MG63 (cell line): ENCODE measurements around the gene C5orf46. TPM values are rescaled to one million over a fixed set of nuclear protein-coding genes. Genes with fewer than 3 reads are reported as not detected.

Experiments
- DNase-seq: peaks from one replicate; pipeline ENCODE4 v3.0.0-alpha.2; 2020
- H3K27me3 ChIP-seq: fragments of 250-450 bp; sonication (Bioruptor Pico); 2 replicates; pipeline ENCODE4 v1.5.1; 2020; ENCODE audit warnings: mild to moderate bottlenecking, moderate library complexity
- H3K36me3 ChIP-seq: fragments of 250-450 bp; sonication (Bioruptor Pico); 2 replicates; pipeline ENCODE4 v1.5.1; 2020; ENCODE audit warnings: mild to moderate bottlenecking, moderate library complexity
- H3K4me3 ChIP-seq: fragments of 250-450 bp; sonication (Bioruptor Pico); 2 replicates; pipeline ENCODE4 v1.5.1; 2020; ENCODE audit warnings: mild to moderate bottlenecking, moderate library complexity
- H3K9me3 ChIP-seq: fragments of 250-450 bp; sonication (Bioruptor Pico); 2 replicates; pipeline ENCODE4 v1.5.1; 2020; ENCODE audit warnings: mild to moderate bottlenecking, moderate library complexity
- total RNA-seq: library from RNA; depleted of rRNA; stranded (reverse); fragments of >200 nt; shearing (Covaris generic); gene quantifications from 2 replicates; pipeline ENCODE4 v1.2.3, GENCODE V29; 2014; ENCODE audit warnings: low replicate concordance

The C5orf46 gene
- total RNA-seq, 1 experiment from 2014 or later: 6.0 TPM

GRCh38 chr5:147911427-147911826 lies 5.1 kb upstream of the C5orf46 start:
- Histone ChIP-seq H3K27me3 (no peaks in the 10 kb centered on the region), H3K36me3 (no peaks in the 10 kb centered on the region), H3K4me3 (no peak overlapping the region), H3K9me3 (peaks cover 2% of the 10 kb centered on the region; the same call in 1 of the 2 replicates)
- DNase-seq: no peak

GRCh38 chr5:147904110-147904509 lies 2.2 kb downstream of the C5orf46 start:
- H3K4me3 ChIP-seq: no peak overlapping the region
- H3K36me3 ChIP-seq: no peaks in the 10 kb centered on the region
- no peaks in the 10 kb centered on the region; the same call in 1 of the 2 replicates for H3K9me3 ChIP-seq
- no peak for DNase-seq
- no peaks in the 10 kb centered on the region for H3K27me3 ChIP-seq

- H3K4me3 ChIP-seq: no peak overlapping the region
- H3K36me3 ChIP-seq: no peaks in the 10 kb centered on the region
- H3K9me3 ChIP-seq: no peaks in the 10 kb centered on the region; the same call in 1 of the 2 replicates
- H3K27me3 ChIP-seq: no peaks in the 10 kb centered on the region
- DNase-seq: no peak
Measured at GRCh38 chr5:147902609-147903115, 3.7 kb downstream of the C5orf46 start.

GRCh38 chr5:147901599-147902039 lies 4.7 kb downstream of the C5orf46 start:
- Histone ChIP-seq H3K4me3 (no peak overlapping the region), H3K27me3 (no peaks in the 10 kb centered on the region), H3K36me3 (no peaks in the 10 kb centered on the region), H3K9me3 (no peaks in the 10 kb centered on the region; the same call in 1 of the 2 replicates)
- DNase-seq: peak; percentile 6

- Histone ChIP-seq H3K9me3 (no peaks in the 10 kb centered on the region; the same call in 1 of the 2 replicates), H3K36me3 (no peaks in the 10 kb centered on the region), H3K27me3 (no peaks in the 10 kb centered on the region), H3K4me3 (no peak overlapping the region)
- DNase-seq: peak; percentile 69
Measured at GRCh38 chr5:147898875-147899401, 7.4 kb downstream of the C5orf46 start.

- no peak for DNase-seq
Measured at GRCh38 chr5:147895864-147896263, 10.5 kb downstream of the C5orf46 start.

GRCh38 chr5:147893820-147894219 lies 12.5 kb downstream of the C5orf46 start:
- DNase-seq: no peak
- Histone ChIP-seq H3K36me3 (no peaks in the 10 kb centered on the region), H3K27me3 (no peaks in the 10 kb centered on the region)

More at GRCh38 chr5:147895864-147896263, 10.5 kb downstream of the C5orf46 start:
- Histone ChIP-seq H3K9me3 (no peaks in the 10 kb centered on the region; the same call in 1 of the 2 replicates), H3K36me3 (no peaks in the 10 kb centered on the region), H3K4me3 (no peak overlapping the region), H3K27me3 (no peaks in the 10 kb centered on the region)

GRCh38 chr5:147892696-147893296 lies 13.5 kb downstream of the C5orf46 start:
- H3K4me3 ChIP-seq: no peak overlapping the region
- no peaks in the 10 kb centered on the region for H3K9me3 ChIP-seq
- H3K36me3 ChIP-seq: no peaks in the 10 kb centered on the region
- peak; percentile 70 for DNase-seq
- no peaks in the 10 kb centered on the region for H3K27me3 ChIP-seq

More at GRCh38 chr5:147893820-147894219, 12.5 kb downstream of the C5orf46 start:
- Histone ChIP-seq H3K9me3 (no peaks in the 10 kb centered on the region), H3K4me3 (no peak overlapping the region)

GRCh38 chr5:147887930-147888329 lies 18.4 kb downstream of the C5orf46 start:
- Histone ChIP-seq H3K36me3 (no peaks in the 10 kb centered on the region), H3K4me3 (no peak overlapping the region), H3K27me3 (0 out of 2 replicates have a peak, but pooled peaks cover 3% of the 10 kb centered on the region), H3K9me3 (no peaks in the 10 kb centered on the region)
- DNase-seq: no peak

GRCh38 chr5:147887026-147887627 lies 19.2 kb downstream of the C5orf46 start:
- no peaks in the 10 kb centered on the region for H3K36me3 ChIP-seq
- DNase-seq: no peak
- H3K27me3 ChIP-seq: 0 out of 2 replicates have a peak, but pooled peaks cover 3% of the 10 kb centered on the region
- H3K9me3 ChIP-seq: no peaks in the 10 kb centered on the region
- no peak overlapping the region for H3K4me3 ChIP-seq

GRCh38 chr5:147882586-147883313 lies 23.6 kb downstream of the C5orf46 start:
- no peaks in the 10 kb centered on the region for H3K36me3 ChIP-seq
- peaks cover 13% of the 10 kb centered on the region; the same call in 1 of the 2 replicates for H3K27me3 ChIP-seq
- no peak overlapping the region for H3K4me3 ChIP-seq
- no peak for DNase-seq
- no peaks in the 10 kb centered on the region; the same call in 1 of the 2 replicates for H3K9me3 ChIP-seq

GRCh38 chr5:147880487-147880886 lies 25.9 kb downstream of the C5orf46 start:
- Histone ChIP-seq H3K9me3 (no peaks in the 10 kb centered on the region; the same call in 1 of the 2 replicates), H3K4me3 (no peak overlapping the region), H3K36me3 (no peaks in the 10 kb centered on the region), H3K27me3 (peaks cover 14% of the 10 kb centered on the region)
- DNase-seq: no peak

- Histone ChIP-seq H3K4me3 (no peak overlapping the region), H3K27me3 (peaks cover 14% of the 10 kb centered on the region), H3K9me3 (no peaks in the 10 kb centered on the region; the same call in 1 of the 2 replicates), H3K36me3 (no peaks in the 10 kb centered on the region)
- DNase-seq: no peak
Measured at GRCh38 chr5:147879784-147880183, 26.6 kb downstream of the C5orf46 start.

GRCh38 chr5:147878066-147878759 lies 28.1 kb downstream of the C5orf46 start, which contains the start of gene SCGB3A2:
TSS of gene SCGB3A2 (plus strand) at chr5:147878711. CDS start at chr5:147878804, 93 bp downstream.
- peaks cover 14% of the 10 kb centered on the region for H3K27me3 ChIP-seq
- no peak for DNase-seq
- no peaks in the 10 kb centered on the region; the same call in 1 of the 2 replicates for H3K9me3 ChIP-seq
- H3K36me3 ChIP-seq: no peaks in the 10 kb centered on the region
- H3K4me3 ChIP-seq: no peak within 1 kb of the TSS

GRCh38 chr5:147876626-147877025 lies 29.7 kb downstream of the C5orf46 start:
- DNase-seq: no peak

GRCh38 chr5:147876141-147876540 lies 30.2 kb downstream of the C5orf46 start:
- no peaks in the 10 kb centered on the region for H3K36me3 ChIP-seq
- no peak for DNase-seq
- no peaks in the 10 kb centered on the region; the same call in 1 of the 2 replicates for H3K9me3 ChIP-seq
- H3K4me3 ChIP-seq: no peak overlapping the region
- peaks cover 14% of the 10 kb centered on the region for H3K27me3 ChIP-seq

More at GRCh38 chr5:147876626-147877025, 29.7 kb downstream of the C5orf46 start:
- Histone ChIP-seq H3K27me3 (peaks cover 14% of the 10 kb centered on the region), H3K36me3 (no peaks in the 10 kb centered on the region), H3K4me3 (no peak overlapping the region), H3K9me3 (no peaks in the 10 kb centered on the region; the same call in 1 of the 2 replicates)
